Lung (tissue), 12 donors: ENCODE results near the gene GALNT5. TPM values are rescaled to one million over a fixed set of nuclear protein-coding genes. Genes with fewer than 3 reads are reported as not detected.

ENCODE experiments used
- ATAC-seq: fragments of 200-7000 bp; cut with Tn5 transposase; one replicate; pipeline ENCODE4 v1.9.1; 2020; ENCODE audit warnings: moderate number of reproducible peaks; ENCODE audit not compliant: insufficient read depth, low FRiP score
- DNase-seq, 3 donors: peaks; one replicate each; pipeline ENCODE4 v3.0.0-alpha.2; 2013 to 2017
- H3K27ac ChIP-seq, 2 donors: one replicate each; pipeline ENCODE4 v1.5.1; 2013; ENCODE audit warnings: mild to moderate bottlenecking in 2 of 2, moderate library complexity in 2 of 2, control low read depth in 1 of 2, inconsistent platforms in 1 of 2, low read depth in 1 of 2, low read length in 1 of 2
- H3K27me3 ChIP-seq, 3 donors: one replicate each; pipeline ENCODE4 v1.5.1; 2013; ENCODE audit warnings: low read length in 2 of 3; ENCODE audit not compliant: control insufficient read depth in 3 of 3, insufficient read depth in 3 of 3
- H3K36me3 ChIP-seq, 4 donors: one replicate each; pipeline ENCODE4 v1.5.1; 2013; ENCODE audit warnings: low read length in 4 of 4, mild to moderate bottlenecking in 1 of 4, moderate library complexity in 1 of 4; ENCODE audit not compliant: control insufficient read depth in 4 of 4, insufficient read depth in 4 of 4
- H3K4me1 ChIP-seq, 5 donors: one replicate each; pipeline ENCODE4 v1.5.1; 2013; ENCODE audit warnings: low read length in 5 of 5, mild to moderate bottlenecking in 2 of 5, moderate library complexity in 1 of 5; ENCODE audit not compliant: control insufficient read depth in 5 of 5, insufficient read depth in 5 of 5
- H3K4me3 ChIP-seq: one replicate; pipeline ENCODE4 v1.5.1; 2013; ENCODE audit warnings: mild to moderate bottlenecking, control low read depth, moderate library complexity
- H3K9ac ChIP-seq, 2 donors: one replicate each; pipeline ENCODE4 v1.5.1; 2013; ENCODE audit warnings: low read length in 2 of 2, control low read depth in 1 of 2; ENCODE audit not compliant: insufficient read depth in 1 of 2
- H3K9me3 ChIP-seq, 4 donors: one replicate each; pipeline ENCODE4 v1.5.1; 2013; ENCODE audit warnings: low read length in 3 of 4, mild to moderate bottlenecking in 1 of 4, moderate library complexity in 1 of 4; ENCODE audit not compliant: control insufficient read depth in 4 of 4, insufficient read depth in 3 of 4
- WGBS, 2 donors: extraction: QIAGEN DNeasy Blood & Tissue Kit; methylation state at CpG; one replicate each; pipeline ENCODE4 v1.1.7; 2013; 5-methylcytosine and 5-hydroxymethylcytosine counted together
- polyA plus RNA-seq, 2 donors: library from polyadenylated mRNA; stranded (reverse); fragments of 200-250 nt; gene quantifications; one replicate each; pipeline ENCODE4 v1.2.1, GENCODE V29; 2013
- total RNA-seq, 2 donors: library from RNA; depleted of rRNA in 1 of 2; stranded (reverse); fragments of >200 nt in 1 of 2; gene quantifications; one replicate each; pipeline ENCODE4 v1.2.1, GENCODE V29; 2014 to 2021
- TF ChIP-seq, protein P1 (sequence below): IDR thresholded peaks from 2 replicates; pipeline ENCODE4 v1.5.1; 2012; ENCODE audit warnings: mild to moderate bottlenecking; ENCODE audit errors: control extremely low read depth, extremely low read depth
- donor health status: control.
- donor health status: control.
- donor health status: Bipolar disorder and iron deficiency.
- donor health status: healthy.
- donor health status: DM: yes; HTN: yes; CAD: no.

GALNT5 gene
- total and polyA plus RNA-seq, 4 donors, result 3.8 to 35.9 (median 10.3) TPM

DNA sequence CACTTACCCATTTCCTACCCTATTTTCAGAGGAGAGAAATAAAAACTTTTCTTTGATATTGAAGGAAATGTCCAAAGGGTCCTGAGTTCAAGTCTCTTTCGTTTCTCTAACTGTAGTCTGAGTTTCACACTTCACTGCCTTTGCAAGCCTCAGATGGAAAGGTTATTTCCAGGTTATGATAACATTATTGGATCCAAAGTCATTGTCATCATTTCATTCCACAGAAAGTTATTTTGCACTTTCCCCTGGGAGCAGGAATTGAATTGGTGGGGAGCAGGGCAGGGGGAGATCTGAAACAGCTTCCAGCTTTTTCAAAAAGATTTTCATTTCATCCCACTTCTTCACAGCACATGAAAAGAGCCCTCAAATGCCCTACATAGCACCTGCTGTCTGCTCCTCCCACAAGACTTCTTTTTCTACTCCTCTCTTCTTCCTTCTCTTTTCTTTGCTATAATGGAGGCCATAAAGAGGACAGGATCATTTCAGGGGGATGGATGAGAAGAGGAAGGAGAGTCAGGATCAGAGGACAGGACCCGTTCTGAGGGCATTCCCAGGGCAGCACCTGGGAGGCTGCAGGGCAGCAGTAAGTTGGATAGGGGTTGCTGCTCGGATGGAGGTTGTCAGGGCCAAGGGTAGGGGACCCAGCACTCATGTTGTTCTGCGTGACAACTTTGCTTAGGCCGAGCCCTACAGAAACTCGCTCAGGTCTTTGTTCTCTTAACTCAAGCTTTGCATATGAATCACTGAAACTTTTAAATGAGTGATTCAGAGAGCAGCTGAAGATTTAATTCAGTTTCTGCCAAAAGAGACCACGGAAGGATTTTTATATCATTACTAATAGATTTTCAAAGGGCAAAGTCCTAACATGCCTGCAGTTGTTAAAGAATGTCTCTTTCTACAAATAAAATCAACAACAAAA is 11.4 kb upstream of the GALNT5 start:
- Histone ChIP-seq H3K27ac (no peak overlapping the region), H3K4me1 (no peaks in the 10 kb centered on the region), H3K4me3 (no peak overlapping the region), H3K27me3 (no peaks in the 10 kb centered on the region), H3K9ac (no peak overlapping the region), H3K36me3 (no peaks in the 10 kb centered on the region), H3K9me3 (no peaks in the 10 kb centered on the region)
- no peak for DNase-seq
- TF ChIP-seq, protein P1, sequence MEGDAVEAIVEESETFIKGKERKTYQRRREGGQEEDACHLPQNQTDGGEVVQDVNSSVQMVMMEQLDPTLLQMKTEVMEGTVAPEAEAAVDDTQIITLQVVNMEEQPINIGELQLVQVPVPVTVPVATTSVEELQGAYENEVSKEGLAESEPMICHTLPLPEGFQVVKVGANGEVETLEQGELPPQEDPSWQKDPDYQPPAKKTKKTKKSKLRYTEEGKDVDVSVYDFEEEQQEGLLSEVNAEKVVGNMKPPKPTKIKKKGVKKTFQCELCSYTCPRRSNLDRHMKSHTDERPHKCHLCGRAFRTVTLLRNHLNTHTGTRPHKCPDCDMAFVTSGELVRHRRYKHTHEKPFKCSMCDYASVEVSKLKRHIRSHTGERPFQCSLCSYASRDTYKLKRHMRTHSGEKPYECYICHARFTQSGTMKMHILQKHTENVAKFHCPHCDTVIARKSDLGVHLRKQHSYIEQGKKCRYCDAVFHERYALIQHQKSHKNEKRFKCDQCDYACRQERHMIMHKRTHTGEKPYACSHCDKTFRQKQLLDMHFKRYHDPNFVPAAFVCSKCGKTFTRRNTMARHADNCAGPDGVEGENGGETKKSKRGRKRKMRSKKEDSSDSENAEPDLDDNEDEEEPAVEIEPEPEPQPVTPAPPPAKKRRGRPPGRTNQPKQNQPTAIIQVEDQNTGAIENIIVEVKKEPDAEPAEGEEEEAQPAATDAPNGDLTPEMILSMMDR, result no peak
- WGBS, 2 donors, result 57 to 79% methylated on average over 7 of the region's 7 CpGs
- peak; percentile 70 for ATAC-seq

DNA sequence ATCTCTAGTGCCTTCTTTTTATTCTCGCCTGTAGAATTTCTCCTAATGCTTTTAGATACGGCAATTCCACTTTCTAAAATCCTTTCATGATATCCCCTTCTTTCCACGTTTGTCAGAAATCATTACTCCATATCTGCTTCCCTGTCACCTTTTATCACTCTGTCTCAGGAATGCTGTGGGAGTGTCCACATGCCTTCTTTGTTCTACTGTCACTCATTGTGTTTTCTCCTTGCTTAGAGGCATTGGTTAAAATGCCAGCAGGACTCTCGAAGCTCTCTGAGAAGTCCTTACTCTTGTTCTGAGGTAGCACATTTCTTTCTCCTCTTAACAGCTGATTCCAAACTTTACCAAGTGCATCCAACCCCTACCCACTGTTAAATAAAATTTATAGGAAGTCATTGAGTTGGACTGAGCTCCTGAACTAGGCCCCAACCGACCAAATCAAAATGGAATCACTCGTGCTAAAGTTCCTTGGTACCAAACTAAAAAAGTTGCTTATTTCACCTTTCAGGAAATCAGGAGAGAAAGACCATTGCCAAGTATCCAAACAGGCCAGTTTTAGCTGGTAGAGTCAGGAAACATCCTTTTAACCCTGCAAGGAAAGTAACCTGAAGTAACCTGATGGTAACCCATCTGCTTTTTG is 10.6 kb upstream of the GALNT5 start:
- DNase-seq (no peak), ATAC-seq (peak; percentile 40)
- H3K4me1 ChIP-seq, result no peaks in the 10 kb centered on the region
- TF ChIP-seq, protein P1, result no peak
- 71 to 78% methylated on average over 6 of the region's 6 CpGs for WGBS, 2 donors
- H3K27ac ChIP-seq, result no peak overlapping the region
- H3K9ac ChIP-seq, result no peak overlapping the region
- no peak overlapping the region for H3K4me3 ChIP-seq
- no peaks in the 10 kb centered on the region for H3K27me3 ChIP-seq
- no peaks in the 10 kb centered on the region for H3K9me3 ChIP-seq
- H3K36me3 ChIP-seq, result no peaks in the 10 kb centered on the region

DNA sequence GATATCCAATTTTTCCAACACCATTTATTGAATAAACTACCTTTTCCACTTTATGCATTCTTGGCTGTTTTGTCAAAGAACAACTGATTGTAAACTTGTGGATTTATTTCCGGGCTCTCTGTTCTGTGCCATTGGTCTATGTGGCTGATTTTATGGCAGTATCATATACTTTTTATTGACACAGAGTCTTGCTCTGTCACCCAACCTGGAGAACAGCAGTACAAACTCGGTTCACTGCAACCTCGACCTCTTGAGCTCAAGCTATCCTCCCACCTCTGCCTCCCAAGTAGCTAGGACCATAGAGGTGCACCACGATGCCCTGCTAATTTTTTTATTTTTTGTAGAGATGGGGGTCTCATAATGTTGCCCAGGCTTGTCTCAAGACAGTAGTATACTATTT is 6.7 kb upstream of the GALNT5 start:
- no peaks in the 10 kb centered on the region for H3K4me1 ChIP-seq
- TF ChIP-seq, protein P1, result no peak
- H3K36me3 ChIP-seq, result no peaks in the 10 kb centered on the region
- no peak overlapping the region for H3K4me3 ChIP-seq
- H3K27ac ChIP-seq, result no peak overlapping the region
- no peaks in the 10 kb centered on the region for H3K9me3 ChIP-seq
- no peaks in the 10 kb centered on the region for H3K27me3 ChIP-seq
- ATAC-seq (no peak), DNase-seq (no peak)
- no peak overlapping the region for H3K9ac ChIP-seq
- 93 to 96% methylated on average over 4 of the region's 4 CpGs for WGBS, 2 donors
